Body of pancreas (tissue), 4 donors: ENCODE data around the gene GH2.

Experiments used
- CTCF ChIP-seq, 7 experiments: fragments of 450-650 bp in 4 of 7; fragments of 200-600 bp in 3 of 7; sonication (generic) in 3 of 7; IDR thresholded peaks; one replicate each; pipeline ENCODE4 v1.5.1; 2016 to 2019; ENCODE audit warnings: antibody characterized with exemption in 7 of 7
- POLR2A ChIP-seq, 3 donors: fragments of 450-650 bp; IDR thresholded peaks; one replicate each; pipeline ENCODE4 v1.6.1; 2016; ENCODE audit warnings: antibody characterized with exemption in 3 of 3, mild to moderate bottlenecking in 2 of 3

- no peak for TF ChIP-seq CTCF (IDR thresholded peaks at IDR 0.05)
- TF ChIP-seq POLR2A (IDR thresholded peaks at IDR 0.05) = no peak
These were observed 37.6 kb downstream of the GH2 start for GRCh38 chr17:63843910-63844677.
